ENCODE data around the gene ITGB8.

The ITGB8 gene

DNA sequence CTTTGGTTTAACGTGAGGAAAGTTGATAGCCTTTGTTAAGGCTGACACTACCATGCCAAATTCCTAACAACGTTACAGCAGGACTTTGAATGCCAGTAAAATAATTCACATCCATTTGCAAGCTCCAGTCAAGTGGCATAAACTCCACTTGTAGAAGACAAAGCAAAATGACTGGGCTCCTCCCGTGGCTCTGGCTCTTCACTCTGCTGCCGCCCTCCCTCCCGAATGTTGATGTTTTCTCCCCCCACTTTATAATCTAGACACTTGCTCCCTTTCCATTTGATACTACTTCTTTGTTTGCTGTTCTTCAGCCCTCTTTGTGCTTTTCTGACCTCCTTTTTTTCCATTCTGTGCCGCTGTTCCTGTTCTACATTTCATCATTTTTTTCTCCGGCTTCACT is 22.8 kb upstream of the ITGB8 start:
- DNase-seq (ENCODE audit: low read depth, low spot score) = peak; percentile 48

DNA sequence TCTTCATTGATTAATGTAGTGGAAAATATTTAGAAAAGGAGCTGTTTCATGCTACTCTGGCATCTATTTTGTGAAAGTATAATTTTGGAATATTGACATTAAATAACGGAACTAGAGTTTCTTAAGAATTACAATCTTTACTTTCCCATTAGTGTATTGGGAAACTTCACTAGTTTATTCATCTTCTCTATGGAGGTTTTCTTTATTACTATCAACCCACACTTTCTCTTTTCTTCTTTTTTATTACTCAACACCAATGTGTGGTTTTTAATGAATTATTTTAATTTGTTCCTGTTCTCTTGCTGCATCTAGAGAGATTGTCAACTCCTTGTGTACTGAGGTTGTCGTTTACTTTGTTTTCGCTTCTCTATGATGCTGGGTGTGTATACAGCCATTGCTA is 20.4 kb upstream of the ITGB8 start:
- no peak for DNase-seq (ENCODE audit: low read depth, low spot score)

DNA sequence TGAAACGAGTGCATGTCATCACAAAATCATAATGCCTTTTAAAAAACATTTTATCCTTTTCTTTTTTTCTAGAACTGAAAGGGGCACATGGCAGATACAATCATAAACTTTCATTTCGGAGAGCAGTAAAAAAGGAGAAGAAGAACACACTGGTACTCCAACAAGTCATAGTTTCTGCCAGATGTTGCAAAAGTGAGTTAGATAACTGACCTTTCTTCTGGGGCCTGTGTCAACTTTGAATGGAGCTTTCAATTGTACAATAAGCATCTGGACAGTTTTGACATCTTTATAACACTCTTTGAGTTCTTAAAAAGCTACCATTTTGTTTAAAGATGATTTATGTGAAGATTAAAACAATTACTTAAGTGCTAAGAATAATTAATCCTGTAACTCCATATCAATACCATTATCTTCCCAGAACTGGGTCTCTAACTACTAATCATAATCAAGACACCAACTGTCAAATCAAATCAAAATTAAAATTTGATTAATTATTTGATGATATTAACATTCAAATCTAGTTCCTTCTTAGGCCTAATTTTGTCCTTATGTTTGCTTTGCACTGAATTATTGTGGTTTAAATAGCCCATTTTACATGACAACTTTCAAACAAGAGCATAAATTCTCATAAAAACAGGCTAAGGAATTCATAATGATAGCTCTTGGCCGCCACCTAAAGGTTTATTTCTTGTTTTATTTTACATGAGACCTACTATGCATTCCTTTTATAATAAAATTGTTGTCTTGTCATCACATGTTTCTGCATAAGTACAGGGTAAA is 19.5 kb upstream of the ITGB8 start:
- DNase-seq (ENCODE audit: low read depth, low spot score) = no peak

DNA sequence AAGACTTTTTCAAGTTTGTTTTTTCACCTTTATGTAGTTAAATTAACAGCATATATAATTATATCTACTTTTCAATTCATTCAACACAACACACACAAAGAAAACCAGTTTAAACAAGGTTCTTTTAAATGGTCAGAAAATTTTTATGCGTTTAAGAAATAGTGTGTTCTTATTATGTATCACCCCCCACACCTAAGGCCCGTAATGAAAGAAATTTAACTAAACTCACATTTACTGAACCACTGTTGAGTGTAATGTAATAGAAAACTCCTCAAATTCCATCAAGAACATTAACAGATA is 19.0 kb upstream of the ITGB8 start:
- no peak for DNase-seq (ENCODE audit: low read depth, low spot score)

DNA sequence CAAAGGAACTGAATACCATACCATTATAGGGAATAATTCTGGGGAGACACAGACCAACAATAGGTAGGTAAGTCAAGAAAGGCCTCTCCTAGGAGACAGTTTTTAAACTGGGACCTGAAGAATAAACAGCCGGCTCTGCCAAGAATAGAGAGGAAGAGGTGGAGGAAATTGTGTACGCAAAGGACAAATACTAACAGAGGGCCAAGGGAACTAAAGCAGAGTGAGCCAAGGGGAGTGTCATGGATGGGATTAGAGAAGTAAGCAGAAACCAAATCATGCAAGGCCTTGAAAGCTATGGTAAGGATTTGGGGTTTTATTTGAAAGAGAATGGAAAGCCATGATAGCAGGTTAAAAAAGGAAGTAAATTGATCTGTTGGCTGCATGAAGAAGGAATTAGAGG is 18.1 kb upstream of the ITGB8 start:
- DNase-seq (ENCODE audit: low read depth, low spot score) = no peak

DNA sequence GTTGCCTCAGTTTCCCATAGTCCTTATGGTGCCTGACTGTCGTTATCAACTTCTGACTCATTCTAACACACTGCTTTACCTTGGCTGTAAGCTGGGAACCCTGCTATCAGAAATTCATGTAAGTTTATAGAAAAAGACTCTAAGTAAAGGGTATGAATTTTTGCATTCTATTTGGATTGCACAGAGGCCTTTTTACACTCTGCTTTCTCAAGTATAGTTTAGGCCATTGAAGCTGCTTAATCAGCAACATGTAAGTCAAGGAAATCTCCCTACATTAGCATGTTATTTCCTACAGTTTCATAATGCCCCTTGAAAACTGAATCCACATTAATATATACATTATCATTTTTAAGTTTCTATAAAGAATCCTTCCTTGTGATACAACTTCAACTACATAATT is 17.1 kb upstream of the ITGB8 start:
- DNase-seq (ENCODE audit: low read depth, low spot score) = no peak

DNA sequence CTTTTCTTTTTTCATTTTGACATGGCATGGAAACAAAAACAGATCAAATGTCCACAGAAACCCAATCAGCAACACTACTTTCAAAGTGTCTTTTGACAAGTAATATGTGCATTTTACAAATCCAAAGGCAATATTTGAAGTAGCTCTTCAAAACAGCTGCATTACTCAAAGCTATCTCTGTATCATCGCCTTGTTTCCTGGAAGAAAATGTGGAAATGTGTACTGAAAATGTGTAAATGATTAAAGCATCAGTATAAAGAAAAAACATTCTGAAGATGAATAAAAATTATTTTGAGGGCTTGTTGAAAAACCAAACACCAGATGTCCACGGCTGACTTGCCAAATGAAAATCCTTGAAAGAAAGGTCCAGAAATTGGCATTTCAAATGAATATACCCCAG is 16.5 kb upstream of the ITGB8 start:
- DNase-seq (ENCODE audit: low read depth, low spot score) = no peak

DNA sequence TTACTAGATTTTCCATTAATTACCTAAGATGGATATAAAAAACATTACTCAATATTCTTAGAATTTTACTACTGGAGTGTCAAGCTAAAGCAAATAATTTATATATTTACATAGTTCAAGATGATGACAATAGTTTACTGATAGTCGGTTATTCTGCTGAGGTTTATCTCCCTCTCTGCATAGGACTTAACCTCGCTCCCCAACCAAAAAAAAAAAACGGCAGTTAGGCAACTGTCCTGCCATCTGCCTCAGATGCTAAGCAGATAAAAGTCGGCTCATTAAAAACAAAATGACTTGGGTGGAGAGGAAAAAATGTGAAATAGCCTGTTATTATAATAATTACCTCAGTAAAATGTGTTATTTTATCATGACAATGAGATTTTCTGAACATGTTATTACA is 14.0 kb upstream of the ITGB8 start:
- no peak for DNase-seq (ENCODE audit: low read depth, low spot score)

DNA sequence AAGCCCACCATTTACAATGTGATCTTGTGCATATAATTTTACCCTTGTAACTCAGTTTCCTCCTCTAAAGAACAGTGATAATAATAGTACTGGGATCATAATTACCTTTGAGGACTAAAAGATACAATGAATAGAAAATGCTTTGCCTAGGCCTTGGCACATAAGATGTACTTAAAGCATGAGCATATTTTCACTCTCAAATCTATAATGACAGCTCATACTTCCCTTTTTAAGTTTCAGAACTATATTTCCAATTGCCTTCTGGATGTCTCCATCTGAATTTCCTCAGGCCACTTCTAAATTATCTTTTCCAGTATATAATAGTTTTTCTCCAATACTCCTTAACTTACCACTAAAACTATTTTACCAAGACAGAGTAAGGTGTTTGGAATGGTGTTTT is 13.3 kb upstream of the ITGB8 start:
- DNase-seq (ENCODE audit: low read depth, low spot score) = no peak

DNA sequence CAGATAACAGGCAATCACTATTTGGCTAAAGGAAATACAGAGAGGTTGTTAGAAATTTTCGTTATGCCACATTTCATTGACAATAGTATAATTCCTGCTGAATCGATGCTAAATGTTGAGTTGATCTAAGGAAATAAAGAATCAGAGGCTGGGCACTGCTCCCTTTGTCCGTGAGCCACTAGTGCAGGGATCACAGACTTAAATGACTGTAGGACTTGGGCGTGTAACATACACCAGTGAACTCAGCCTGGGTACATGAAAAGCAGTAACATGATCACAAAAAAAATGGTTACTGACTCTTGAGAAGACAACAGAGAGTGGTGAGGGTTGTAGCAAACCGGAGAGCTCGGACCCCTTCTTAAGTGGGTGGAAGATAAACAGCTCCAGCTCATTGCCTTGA is 11.8 kb upstream of the ITGB8 start:
- no peak for DNase-seq (ENCODE audit: low read depth, low spot score)

DNA sequence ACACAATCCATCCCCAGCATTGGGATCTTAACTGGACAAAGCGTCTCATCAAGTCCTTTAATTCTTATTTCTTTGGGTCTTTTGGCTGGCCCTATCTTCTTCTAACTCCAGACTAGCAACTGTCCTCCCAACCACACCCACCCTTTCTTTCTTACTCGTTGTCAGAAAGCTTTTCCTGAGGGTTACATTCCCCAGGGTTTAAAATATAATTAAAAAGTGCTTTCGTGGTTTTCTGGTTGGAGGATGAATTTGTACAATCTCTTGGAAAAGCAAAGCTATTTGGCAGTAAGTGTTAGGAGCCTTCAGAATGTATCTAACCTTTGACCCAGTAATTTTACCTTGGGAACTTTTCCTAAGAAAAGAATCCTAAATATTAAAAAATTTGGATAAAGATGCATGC is 10.4 kb upstream of the ITGB8 start:
- DNase-seq (ENCODE audit: low read depth, low spot score) = no peak

DNA sequence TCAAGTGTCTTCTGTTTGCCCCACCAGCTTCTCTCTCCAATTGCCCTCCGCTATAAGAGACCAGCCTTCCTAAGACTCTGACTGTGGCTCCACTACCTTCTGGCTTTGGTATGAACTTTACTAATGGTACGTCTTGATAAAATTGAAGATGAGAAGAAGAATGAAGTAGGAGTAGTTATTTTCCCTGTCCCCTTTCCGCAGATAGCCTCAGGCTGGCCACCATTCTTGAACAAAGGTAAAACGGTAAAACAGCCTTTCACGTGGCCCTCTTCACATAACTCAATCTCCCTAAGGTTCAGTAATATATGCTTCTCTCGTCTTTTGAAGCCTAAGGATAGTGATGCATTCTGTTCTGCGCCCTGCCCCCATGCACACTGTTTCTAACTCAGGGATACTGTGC is 9.9 kb upstream of the ITGB8 start:
- DNase-seq (ENCODE audit: low read depth, low spot score) = no peak

DNA sequence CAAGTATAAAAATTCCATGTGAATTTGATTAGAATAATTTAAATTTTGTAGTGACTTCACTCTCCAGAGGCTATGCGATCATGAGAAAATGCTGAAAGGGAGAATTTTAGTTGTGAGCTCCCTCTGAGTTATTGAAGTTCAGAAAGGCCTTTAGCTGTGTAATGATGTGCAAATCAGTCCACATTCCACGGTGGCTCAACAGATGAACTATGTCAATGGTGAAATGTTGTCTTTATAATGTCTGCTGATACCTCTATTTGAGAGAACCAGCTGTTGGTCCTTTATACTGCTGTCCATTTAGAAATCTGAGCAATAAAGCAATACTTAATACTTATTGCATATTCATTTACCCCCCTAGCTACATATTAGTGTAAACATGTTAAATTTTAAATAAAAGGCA is 7.1 kb upstream of the ITGB8 start:
- no peak for DNase-seq (ENCODE audit: low read depth, low spot score)

DNA sequence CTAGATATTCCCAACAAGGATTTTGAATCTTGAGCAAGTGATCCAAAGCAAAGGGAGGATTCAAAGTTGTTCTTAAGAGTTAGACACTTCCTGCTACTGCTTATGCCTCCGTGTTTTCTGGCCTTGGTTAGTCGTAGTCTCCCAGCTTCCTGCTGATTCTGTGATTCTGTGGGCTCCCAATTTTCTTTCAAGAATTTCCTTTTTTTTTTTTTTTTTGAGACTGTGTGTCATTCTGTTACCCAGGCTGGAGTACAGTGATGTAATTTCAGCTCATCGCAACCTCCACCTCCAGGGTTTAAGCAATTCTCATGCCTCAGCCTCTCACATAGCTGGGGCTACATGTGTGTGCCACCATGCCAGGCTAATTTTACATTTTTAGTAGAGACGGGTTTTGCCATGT is 4.4 kb upstream of the ITGB8 start:
- DNase-seq (ENCODE audit: low read depth, low spot score) = no peak

DNA sequence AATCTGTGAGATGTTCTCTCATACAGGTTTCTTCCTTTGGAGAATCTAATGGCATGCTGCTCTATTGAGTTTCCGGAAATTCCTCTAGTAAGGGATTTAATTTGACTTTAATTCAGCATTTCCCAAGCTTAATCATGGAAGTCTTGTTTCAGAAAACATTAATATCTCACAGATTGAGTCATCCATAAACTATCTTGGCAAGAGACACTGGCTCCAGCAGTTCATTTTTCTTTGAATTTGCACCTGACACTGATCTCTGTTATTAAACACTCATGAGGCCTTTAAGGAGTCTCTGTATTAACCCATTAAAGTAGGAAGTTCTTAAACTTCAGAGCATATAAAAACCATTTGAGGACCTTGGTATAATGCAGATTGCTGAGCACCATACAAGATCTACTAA is 3.6 kb upstream of the ITGB8 start:
- no peak for DNase-seq (ENCODE audit: low read depth, low spot score)

DNA sequence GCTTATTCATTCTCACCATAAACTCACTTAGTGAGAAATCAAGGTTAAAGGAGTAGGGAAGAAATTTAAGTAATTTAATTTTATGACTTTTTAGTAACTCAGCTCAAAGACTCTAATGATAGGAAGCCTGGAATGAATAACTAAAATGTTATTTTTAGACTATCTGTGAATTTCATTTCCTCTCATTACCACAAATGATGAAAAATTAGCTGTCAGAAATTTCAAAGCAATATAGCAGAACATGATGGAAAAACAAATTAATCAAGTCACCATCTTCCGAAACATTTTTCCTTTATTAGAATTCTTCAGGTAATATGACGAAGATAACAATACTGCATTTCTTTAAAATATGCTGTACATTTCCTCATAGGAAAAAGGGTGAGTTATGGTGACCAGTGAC is 2.7 kb upstream of the ITGB8 start:
- no peak for DNase-seq (ENCODE audit: low read depth, low spot score)

DNA sequence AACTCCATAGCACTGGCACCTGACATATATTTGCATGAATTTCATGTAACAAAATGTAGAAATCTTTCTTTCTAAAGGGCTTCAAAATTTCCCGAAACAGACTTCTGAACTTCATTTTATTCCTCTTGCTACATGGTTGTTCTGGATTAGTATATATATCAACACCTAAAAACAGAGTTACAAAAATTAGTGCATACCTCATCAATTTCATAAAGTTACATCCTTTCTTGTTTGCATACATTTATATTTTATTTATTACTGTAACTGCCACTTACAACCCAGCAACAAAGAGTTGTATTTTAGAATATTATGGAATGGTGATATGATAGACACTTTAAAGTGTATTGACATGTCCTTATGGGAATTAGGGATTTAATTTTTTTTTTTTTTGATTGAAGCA is 2.0 kb upstream of the ITGB8 start:
- no peak for DNase-seq (ENCODE audit: low read depth, low spot score)

DNA sequence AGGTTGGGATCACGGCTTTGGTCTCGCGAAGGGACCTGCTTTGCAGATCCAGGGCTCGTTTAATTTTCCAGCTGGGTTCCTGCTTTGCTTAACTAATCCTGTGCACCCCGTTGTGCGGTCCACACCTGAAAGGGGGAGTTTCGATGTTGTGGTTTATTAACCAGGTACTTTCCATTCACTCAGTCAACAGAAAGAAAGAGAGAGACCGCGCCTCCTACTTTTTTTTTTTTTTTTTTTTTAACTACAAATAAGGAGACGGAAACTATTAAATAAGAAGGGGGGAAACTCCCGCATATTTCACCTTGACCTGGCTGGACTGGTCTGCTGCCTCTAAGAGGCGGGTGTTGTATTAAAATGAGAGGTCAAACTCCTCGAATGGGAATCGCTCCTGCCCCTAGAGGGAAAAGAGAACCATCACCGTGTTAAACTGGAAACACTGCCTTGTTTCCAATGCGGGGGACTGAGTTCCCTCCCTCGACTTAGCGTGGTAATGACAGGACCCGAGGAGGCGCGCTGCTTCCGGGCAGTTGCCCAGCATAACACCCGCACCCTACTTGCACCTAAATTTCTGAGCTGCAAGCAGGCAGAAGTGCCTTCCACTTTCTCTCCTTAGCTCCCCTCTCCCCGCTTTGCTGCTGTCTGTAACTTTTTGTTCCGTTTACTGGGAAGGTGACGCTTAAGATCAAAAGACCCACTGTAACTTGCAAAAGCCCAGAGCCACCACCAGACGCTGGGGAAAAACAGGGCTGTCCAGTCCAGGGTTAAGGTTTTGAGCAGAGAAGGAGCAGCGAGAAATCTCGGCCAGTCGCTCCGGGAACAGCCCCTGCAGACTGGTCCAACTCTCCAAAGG is 1.1 kb upstream of the ITGB8 start:
- peak; percentile 81 for DNase-seq (ENCODE audit: low read depth, low spot score)

DNA sequence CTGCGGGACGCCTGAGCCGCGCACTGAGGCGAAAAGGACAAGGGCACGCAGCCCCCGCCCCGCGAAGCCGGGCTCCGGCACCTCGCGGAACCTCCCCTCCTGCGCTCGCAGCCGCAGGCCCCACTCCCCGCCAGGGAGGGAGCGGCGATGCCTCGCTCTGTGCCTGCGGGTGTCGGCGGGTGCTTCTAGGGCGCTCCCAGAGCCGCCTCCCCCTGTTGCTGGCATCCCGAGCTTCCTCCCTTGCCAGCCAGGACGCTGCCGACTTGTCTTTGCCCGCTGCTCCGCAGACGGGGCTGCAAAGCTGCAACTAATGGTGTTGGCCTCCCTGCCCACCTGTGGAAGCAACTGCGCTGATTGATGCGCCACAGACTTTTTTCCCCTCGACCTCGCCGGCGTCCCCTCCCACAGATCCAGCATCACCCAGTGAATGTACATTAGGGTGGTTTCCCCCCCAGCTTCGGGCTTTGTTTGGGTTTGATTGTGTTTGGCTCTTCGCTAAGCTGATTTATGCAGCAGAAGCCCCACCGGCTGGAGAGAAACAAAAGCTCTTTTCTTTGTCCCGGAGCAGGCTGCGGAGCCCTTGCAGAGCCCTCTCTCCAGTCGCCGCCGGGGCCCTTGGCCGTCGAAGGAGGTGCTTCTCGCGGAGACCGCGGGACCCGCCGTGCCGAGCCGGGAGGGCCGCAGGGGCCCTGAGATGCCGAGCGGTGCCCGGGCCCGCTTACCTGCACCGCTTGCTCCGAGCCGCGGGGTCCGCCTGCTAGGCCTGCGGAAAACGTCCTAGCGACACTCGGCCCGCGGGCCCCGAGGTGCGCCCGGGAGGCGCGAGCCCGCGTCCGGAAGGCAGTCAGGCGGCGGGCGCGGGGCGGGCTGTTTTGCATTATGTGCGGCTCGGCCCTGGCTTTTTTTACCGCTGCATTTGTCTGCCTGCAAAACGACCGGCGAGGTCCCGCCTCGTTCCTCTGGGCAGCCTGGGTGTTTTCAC is 519 bp downstream of the ITGB8 start:
- DNase-seq (ENCODE audit: low read depth, low spot score) = peak; percentile 80

DNA sequence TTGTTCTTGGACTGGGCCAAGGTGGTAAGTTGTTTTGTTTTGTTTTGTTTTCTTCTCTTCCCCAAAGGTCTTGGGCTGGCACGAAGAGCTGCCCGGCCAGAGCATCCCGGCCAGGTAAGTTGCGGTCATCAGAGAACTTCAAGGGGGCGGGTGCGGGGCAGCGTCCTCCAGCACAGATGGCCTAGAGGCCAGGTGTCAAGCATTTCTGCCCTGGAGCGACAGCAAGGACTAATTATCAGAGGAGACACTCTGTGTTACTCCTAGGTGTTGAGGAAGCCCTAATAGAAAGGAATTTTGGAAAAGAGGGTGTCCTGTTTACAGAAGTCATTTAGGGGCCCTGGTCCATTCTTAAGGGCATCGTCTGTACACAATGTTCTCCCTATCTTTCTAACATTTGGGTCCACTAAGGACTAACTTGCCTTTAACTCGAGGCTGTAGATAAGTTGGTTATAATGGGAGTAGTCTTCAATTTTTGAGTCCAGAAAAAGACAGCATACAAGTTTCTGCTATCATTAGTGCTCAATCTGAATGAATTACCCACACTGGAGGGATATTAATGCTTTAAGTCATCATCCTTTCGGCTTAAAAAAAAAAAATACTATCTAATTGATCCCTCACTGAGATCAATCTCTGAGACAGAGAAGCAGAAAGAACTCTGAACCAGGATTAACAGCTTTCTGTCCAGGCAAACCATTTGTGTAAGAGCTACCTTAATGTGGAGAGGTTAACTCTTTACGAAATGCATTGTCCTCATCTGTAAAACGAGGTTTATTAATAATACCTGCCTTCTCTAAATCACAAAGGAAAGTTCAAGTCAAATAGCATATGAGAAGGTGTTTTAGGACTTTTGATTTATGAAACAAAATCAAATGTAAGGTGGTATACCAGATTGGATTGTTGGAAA is 1.5 kb downstream of the ITGB8 start:
- DNase-seq (ENCODE audit: low read depth, low spot score) = peak; percentile 60

DNA sequence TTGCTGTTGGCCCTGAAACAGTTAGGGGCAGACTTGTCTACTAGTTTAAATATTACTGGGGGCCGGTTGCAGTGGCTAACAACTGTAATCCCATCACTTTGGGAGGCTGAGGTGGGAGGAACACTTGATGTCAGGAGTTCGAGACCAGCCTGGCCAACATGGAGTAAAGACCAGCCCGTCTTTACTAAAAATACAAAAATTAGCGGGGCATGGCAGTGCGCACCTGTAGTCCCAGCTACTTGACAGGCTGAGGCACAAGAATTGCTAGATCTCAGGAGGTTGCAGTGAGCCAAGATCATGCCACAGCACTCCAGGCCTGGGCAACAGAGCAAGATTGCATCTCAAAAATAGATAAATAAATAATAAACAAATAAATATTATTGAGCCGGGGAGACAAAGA is 7.6 kb downstream of the ITGB8 start:
- DNase-seq (ENCODE audit: low read depth, low spot score) = no peak
